HL-60 (cell line): ENCODE data around the gene ANKRD28.

ENCODE experiments used
- DNase-seq, 2 experiments: peaks; one replicate each; pipeline ENCODE4 v3.0.0-alpha.2; 2010 to 2020; ENCODE audit warnings: low read depth in 1 of 2, low spot score in 1 of 2
- H3K27ac ChIP-seq: fragments of 250-450 bp; sonication (Bioruptor Pico); replicated peaks from 2 replicates; pipeline ENCODE4 v1.5.1; 2020; ENCODE audit warnings: mild to moderate bottlenecking, moderate library complexity
- H3K27me3 ChIP-seq: fragments of 250-450 bp; sonication (Bioruptor Pico); 2 replicates; pipeline ENCODE4 v1.5.1; 2021; ENCODE audit warnings: mild to moderate bottlenecking, moderate library complexity; ENCODE audit not compliant: insufficient read depth, poor library complexity, severe bottlenecking
- H3K4me3 ChIP-seq: replicated peaks from 2 replicates; pipeline ENCODE4 v1.5.1; 2011; ENCODE audit warnings: mild to moderate bottlenecking, control low read depth, low read length; ENCODE audit not compliant: insufficient read depth
- CTCF ChIP-seq: IDR thresholded peaks from one replicate; pipeline ENCODE4 v1.5.1; 2011; ENCODE audit warnings: low read length, control low read depth, inconsistent platforms; ENCODE audit not compliant: insufficient read depth
- GABPA ChIP-seq: IDR thresholded peaks from 2 replicates; pipeline ENCODE4 v1.6.1; 2012; ENCODE audit warnings: low read depth
- POLR2AphosphoS5 ChIP-seq: IDR thresholded peaks from 2 replicates; pipeline ENCODE4 v1.6.1; 2012; ENCODE audit warnings: low read depth
- SPI1 ChIP-seq: IDR thresholded peaks from 2 replicates; pipeline ENCODE4 v1.6.1; 2012; ENCODE audit warnings: low read depth, mild to moderate bottlenecking, borderline replicate concordance
- TF ChIP-seq, protein P1 (sequence below): IDR thresholded peaks from 2 replicates; pipeline ENCODE4 v1.6.1; 2012; ENCODE audit warnings: low read depth; ENCODE audit not compliant: insufficient replicate concordance

Gene ANKRD28

GRCh38 chr3:15756505-15756904 lies 41.3 kb downstream of the ANKRD28 start:
- H3K27ac ChIP-seq: no peak overlapping the region
- no peaks in the 10 kb centered on the region for H3K27me3 ChIP-seq
- no peak overlapping the region for H3K4me3 ChIP-seq
- TF ChIP-seq SPI1 (no peak), POLR2AphosphoS5 (no peak), GABPA (no peak), CTCF (no peak)
- TF ChIP-seq, protein P1, sequence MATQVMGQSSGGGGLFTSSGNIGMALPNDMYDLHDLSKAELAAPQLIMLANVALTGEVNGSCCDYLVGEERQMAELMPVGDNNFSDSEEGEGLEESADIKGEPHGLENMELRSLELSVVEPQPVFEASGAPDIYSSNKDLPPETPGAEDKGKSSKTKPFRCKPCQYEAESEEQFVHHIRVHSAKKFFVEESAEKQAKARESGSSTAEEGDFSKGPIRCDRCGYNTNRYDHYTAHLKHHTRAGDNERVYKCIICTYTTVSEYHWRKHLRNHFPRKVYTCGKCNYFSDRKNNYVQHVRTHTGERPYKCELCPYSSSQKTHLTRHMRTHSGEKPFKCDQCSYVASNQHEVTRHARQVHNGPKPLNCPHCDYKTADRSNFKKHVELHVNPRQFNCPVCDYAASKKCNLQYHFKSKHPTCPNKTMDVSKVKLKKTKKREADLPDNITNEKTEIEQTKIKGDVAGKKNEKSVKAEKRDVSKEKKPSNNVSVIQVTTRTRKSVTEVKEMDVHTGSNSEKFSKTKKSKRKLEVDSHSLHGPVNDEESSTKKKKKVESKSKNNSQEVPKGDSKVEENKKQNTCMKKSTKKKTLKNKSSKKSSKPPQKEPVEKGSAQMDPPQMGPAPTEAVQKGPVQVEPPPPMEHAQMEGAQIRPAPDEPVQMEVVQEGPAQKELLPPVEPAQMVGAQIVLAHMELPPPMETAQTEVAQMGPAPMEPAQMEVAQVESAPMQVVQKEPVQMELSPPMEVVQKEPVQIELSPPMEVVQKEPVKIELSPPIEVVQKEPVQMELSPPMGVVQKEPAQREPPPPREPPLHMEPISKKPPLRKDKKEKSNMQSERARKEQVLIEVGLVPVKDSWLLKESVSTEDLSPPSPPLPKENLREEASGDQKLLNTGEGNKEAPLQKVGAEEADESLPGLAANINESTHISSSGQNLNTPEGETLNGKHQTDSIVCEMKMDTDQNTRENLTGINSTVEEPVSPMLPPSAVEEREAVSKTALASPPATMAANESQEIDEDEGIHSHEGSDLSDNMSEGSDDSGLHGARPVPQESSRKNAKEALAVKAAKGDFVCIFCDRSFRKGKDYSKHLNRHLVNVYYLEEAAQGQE: no peak
- DNase-seq: no peak

DNA sequence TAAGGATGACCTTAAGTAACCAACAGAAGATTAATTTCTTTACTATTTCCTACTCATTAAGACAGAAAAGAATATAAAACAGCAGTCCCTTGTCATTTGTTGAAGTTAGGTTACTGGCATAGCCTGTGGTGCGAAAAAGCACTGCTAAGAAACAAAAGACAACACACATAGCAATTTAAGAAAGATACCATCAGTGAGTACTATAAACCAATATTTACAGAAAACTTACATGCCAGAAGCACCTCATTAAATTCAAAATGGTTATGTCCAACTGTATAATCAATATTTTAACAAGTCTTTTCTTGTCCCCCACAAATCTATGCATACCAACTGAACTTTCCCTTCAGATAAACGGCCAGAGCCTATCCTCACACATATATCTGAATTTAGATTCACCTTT lies 42.0 kb downstream of the ANKRD28 start:
- Histone ChIP-seq H3K4me3 (no peak overlapping the region), H3K27ac (no peak overlapping the region), H3K27me3 (no peaks in the 10 kb centered on the region)
- no peak for DNase-seq
- TF ChIP-seq SPI1 (no peak), POLR2AphosphoS5 (no peak), CTCF (no peak), GABPA (no peak)
- TF ChIP-seq, protein P1: no peak

DNA sequence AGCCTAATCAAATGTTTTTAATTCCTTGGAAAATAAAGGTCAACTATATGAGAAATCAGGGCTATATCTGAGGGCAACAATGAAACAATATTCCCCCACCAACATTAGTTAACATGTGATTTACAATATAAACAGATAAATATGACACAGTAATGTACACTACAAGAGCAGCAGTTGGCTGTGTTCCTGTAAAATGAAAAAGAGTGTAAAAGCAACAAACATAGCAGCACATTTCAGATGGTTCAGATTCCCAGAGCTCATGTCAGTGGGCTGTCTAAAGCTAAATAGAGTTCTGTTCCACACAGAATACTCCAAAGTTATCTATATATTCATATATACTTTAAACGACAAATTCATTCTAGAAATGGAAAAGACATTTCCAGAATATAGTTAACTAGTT lies 42.6 kb downstream of the ANKRD28 start:
- DNase-seq: no peak
- H3K27me3 ChIP-seq: no peaks in the 10 kb centered on the region
- H3K27ac ChIP-seq: no peak overlapping the region
- TF ChIP-seq, protein P1: no peak
- H3K4me3 ChIP-seq: no peak overlapping the region

- Histone ChIP-seq H3K4me3 (no peak overlapping the region), H3K27me3 (no peaks in the 10 kb centered on the region), H3K27ac (no peak overlapping the region)
- no peak for DNase-seq
- TF ChIP-seq POLR2AphosphoS5: no peak
- no peak for TF ChIP-seq CTCF
- no peak for TF ChIP-seq SPI1
- TF ChIP-seq, protein P1: no peak
- no peak for TF ChIP-seq GABPA
These were observed 43.7 kb downstream of the ANKRD28 start for GRCh38 chr3:15754047-15754446.
